ENCODE results near the gene CLCF1. TPM values are rescaled to one million over a fixed set of nuclear protein-coding genes. Genes with fewer than 3 reads are reported as not detected.

The CLCF1 gene
- polyA plus RNA-seq, 1 donor (not counting 4 experiments of a cell fraction or from before 2014, with no cell fraction given) = 2.7 TPM

DNA sequence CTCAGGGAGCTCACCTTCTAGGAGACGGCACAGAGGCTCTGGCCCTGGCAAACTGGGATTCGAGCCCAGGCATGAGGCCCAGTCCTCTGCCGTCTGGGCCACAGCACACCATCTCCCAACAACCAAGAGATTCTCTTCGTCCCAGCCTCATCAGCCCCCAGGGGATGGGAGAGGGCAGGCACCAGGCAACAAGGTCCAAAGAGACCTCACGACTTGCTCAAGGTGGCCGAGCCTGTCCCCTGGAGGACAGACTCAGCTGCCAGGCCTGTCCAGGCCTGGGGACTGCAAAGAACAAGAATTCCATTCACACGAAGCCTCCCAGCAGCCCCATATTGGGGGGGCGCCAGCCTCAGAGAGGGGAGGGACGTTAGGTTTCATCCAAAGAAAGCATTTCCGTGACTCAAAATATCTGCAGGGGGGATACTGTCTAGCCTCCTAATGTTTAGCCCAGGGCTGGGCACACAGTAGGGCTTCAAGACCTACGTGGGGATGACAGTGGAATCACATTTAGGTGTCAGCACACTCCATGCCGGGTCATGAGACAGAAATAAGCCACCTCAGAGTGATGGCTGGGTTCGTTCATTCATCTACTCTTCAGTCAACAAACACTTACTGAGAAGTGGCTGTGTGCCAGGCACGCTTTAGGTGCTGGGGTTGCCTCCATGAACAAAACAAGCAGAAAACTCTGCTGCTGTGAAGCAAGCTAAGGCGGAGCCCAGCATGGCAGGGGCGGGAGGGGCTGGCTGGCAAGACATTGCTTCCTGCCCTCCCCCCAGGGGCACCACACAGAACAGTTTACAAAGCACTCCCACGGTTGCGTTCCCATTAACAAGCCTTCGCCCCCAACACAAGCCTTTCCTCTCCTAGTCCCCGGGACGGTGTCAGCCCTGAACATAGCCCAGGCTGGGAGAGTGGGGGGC, 43.3 kb upstream of the CLCF1 start:
- Histone ChIP-seq H2AFZ (ENCODE audit: control insufficient read depth, low read length) (no peak overlapping the region), H3K9me1 (ENCODE audit: control insufficient read depth, extremely low read depth, insufficient read depth, low read length) (no peaks in the 10 kb centered on the region), H3K4me3 (ENCODE audit: control insufficient read depth in 2 of 3, extremely low read depth in 1 of 3, insufficient read depth in 2 of 3, low read depth in 1 of 3, low read length in 3 of 3) (no peak overlapping the region), H3K9ac (ENCODE audit: control insufficient read depth, extremely low read depth, insufficient read depth, low read length) (no peak overlapping the region), H3K4me2 (ENCODE audit: control insufficient read depth, extremely low read depth, insufficient read depth, low read depth, low read length) (no peak overlapping the region), H3K27me3 (ENCODE audit: control insufficient read depth, extremely low read depth, insufficient read depth, low read length) (peaks cover 18% of the 10 kb centered on the region), H4K20me1 (ENCODE audit: control insufficient read depth, extremely low read depth, insufficient read depth, low read length) (no peaks in the 10 kb centered on the region), H3K9me3 (ENCODE audit: control insufficient read depth, low read depth, low read length) (no peaks in the 10 kb centered on the region), H3K36me3 (ENCODE audit: control insufficient read depth in 2 of 2, extremely low read depth in 1 of 2, insufficient read depth in 2 of 2, low read length in 2 of 2) (no peaks in the 10 kb centered on the region), H3K27ac (ENCODE audit: control insufficient read depth, insufficient read depth, low read length) (no peak overlapping the region), H3K4me1 (ENCODE audit: control insufficient read depth, extremely low read depth, insufficient read depth, low read length) (peaks cover 11% of the 10 kb centered on the region), H3K79me2 (ENCODE audit: control insufficient read depth, insufficient read depth, low read length) (no peaks in the 10 kb centered on the region)
- dilution Hi-C loops (cut with MboI; ENCODE audit: extremely low pct_ligation_motif_present, low sequenced_read_pairs) = no loop called here
- FAIRE-seq = peak; percentile 74
- DNase-seq (ENCODE audit: low read depth, low spot score) = no peak
- TF ChIP-seq EZH2 (IDR thresholded peaks at IDR 0.05; ENCODE audit: low read length) = no peak
- TF ChIP-seq, protein P1, sequence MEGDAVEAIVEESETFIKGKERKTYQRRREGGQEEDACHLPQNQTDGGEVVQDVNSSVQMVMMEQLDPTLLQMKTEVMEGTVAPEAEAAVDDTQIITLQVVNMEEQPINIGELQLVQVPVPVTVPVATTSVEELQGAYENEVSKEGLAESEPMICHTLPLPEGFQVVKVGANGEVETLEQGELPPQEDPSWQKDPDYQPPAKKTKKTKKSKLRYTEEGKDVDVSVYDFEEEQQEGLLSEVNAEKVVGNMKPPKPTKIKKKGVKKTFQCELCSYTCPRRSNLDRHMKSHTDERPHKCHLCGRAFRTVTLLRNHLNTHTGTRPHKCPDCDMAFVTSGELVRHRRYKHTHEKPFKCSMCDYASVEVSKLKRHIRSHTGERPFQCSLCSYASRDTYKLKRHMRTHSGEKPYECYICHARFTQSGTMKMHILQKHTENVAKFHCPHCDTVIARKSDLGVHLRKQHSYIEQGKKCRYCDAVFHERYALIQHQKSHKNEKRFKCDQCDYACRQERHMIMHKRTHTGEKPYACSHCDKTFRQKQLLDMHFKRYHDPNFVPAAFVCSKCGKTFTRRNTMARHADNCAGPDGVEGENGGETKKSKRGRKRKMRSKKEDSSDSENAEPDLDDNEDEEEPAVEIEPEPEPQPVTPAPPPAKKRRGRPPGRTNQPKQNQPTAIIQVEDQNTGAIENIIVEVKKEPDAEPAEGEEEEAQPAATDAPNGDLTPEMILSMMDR (optimal IDR thresholded peaks at IDR 0.05 in 1 of 3, IDR thresholded peaks at IDR 0.05 in 1 of 3, conservative IDR thresholded peaks at IDR 0.05 in 1 of 3; ENCODE audit: extremely low read depth in 1 of 3, insufficient read depth in 2 of 3, low read length in 3 of 3) = no peak

DNA sequence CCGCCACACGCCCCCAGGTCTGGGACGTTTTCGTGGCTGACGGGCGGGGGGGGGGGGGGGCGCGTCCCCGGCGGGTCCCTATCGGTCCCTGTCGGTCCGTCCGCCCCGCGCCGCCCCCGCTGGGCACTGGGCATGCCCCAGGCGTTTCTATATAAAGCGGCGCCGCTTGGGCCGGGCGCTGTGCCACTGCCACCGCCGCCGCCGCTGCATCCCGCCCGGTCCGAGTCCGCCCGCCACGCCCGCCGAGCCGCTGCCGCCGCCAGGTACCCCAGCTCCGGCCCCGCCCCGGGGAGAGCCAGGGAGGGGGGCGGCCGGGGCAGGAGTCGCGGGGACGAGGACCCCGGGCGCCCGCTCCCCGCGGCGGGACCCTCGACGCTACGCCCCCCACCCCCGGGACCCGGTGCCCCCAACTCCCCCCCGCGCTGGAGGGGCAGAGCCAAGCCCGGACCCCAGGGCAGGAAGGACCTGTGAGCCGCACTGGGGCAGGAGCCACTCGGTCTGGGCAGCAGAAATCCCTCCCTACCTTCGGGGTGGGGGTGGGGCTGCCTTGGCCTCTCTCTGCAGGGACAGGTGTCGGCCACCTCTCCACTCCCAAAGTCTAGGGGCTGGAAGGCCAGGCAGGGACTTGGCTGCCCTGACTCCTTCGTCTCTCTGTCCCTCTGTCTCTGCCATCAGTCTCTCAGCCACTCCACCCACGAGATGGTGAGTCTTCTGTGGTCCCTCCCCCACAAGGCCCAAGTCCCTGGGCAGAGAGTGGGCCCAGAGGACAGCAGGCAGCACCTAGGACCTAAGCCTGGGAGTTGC, 42.3 kb upstream of the CLCF1 start, which contains the start of gene CARNS1:
TSS of gene CARNS1 (plus strand) at position 178 of the 804 bp plus-strand sequence. CDS start at position 700, 522 bp downstream.
- Histone ChIP-seq H3K79me2 (ENCODE audit: control insufficient read depth, insufficient read depth, low read length) (no peaks in the 10 kb centered on the region), H3K4me1 (ENCODE audit: control insufficient read depth, extremely low read depth, insufficient read depth, low read length) (peaks cover 9% of the 10 kb centered on the region), H3K9ac (ENCODE audit: control insufficient read depth, extremely low read depth, insufficient read depth, low read length) (no peak within 1 kb of the TSS), H3K9me3 (ENCODE audit: control insufficient read depth, low read depth, low read length) (no peaks in the 10 kb centered on the region), H3K27ac (ENCODE audit: control insufficient read depth, insufficient read depth, low read length) (no peak within 1 kb of the TSS), H4K20me1 (ENCODE audit: control insufficient read depth, extremely low read depth, insufficient read depth, low read length) (no peaks in the 10 kb centered on the region), H2AFZ (ENCODE audit: control insufficient read depth, low read length) (no peak within 1 kb of the TSS), H3K27me3 (ENCODE audit: control insufficient read depth, extremely low read depth, insufficient read depth, low read length) (peaks cover 18% of the 10 kb centered on the region), H3K4me3 (ENCODE audit: control insufficient read depth in 2 of 3, extremely low read depth in 1 of 3, insufficient read depth in 2 of 3, low read depth in 1 of 3, low read length in 3 of 3) (no peak within 1 kb of the TSS), H3K9me1 (ENCODE audit: control insufficient read depth, extremely low read depth, insufficient read depth, low read length) (no peaks in the 10 kb centered on the region), H3K36me3 (ENCODE audit: control insufficient read depth in 2 of 2, extremely low read depth in 1 of 2, insufficient read depth in 2 of 2, low read length in 2 of 2) (no peaks in the 10 kb centered on the region), H3K4me2 (ENCODE audit: control insufficient read depth, extremely low read depth, insufficient read depth, low read depth, low read length) (no peak within 1 kb of the TSS)
- TF ChIP-seq, protein P1 (optimal IDR thresholded peaks at IDR 0.05 in 1 of 3, IDR thresholded peaks at IDR 0.05 in 1 of 3, conservative IDR thresholded peaks at IDR 0.05 in 1 of 3; ENCODE audit: extremely low read depth in 1 of 3, insufficient read depth in 2 of 3, low read length in 3 of 3) = no peak
- TF ChIP-seq EZH2 (IDR thresholded peaks at IDR 0.05; ENCODE audit: low read length) = peak; percentile 30
- dilution Hi-C loops (cut with MboI; ENCODE audit: extremely low pct_ligation_motif_present, low sequenced_read_pairs) = no loop called here
- DNase-seq (ENCODE audit: low read depth, low spot score) (no peak), FAIRE-seq (no peak)

All from keratinocyte (primary cell).